K562 (cell line): ENCODE results near the gene ELF1. TPM values are rescaled to one million over a fixed set of nuclear protein-coding genes. Genes with fewer than 3 reads are reported as not detected.

ENCODE experiments used
- ARID2 ChIP-seq: fragments of 450-650 bp; IDR thresholded peaks from 2 replicates; pipeline ENCODE4 v1.6.1; 2017; ENCODE audit warnings: antibody characterized with exemption, mild to moderate bottlenecking
- BMI1 ChIP-seq: fragments of 150-350 bp; IDR thresholded peaks from 2 replicates; pipeline ENCODE4 v1.6.1; 2014; ENCODE audit warnings: low read length
- ETV5 ChIP-seq: sonication (generic); formaldehyde crosslinking; IDR thresholded peaks from 2 replicates; pipeline ENCODE4 v1.4.0; 2020; ENCODE audit warnings: low read depth, mild to moderate bottlenecking, missing genetic modification reagents
- GTF2A2 ChIP-seq: IDR thresholded peaks from 2 replicates; pipeline ENCODE4 v1.6.1; 2016; ENCODE audit warnings: mild to moderate bottlenecking, missing genetic modification characterization, missing compliant biosample characterization
- MAFF ChIP-seq: IDR thresholded peaks from 2 replicates; pipeline ENCODE4 v1.6.1; 2012; ENCODE audit warnings: low read length, improper control_type of control experiment
- MLLT1 ChIP-seq, 2 experiments: fragments of 450-650 bp; IDR thresholded peaks; 2 replicates each; pipeline ENCODE4 v1.6.1; 2016
- MLX ChIP-seq, 2 experiments: fragments of 450-650 bp in 1 of 2; sonication (generic) in 1 of 2; formaldehyde crosslinking; conservative IDR thresholded peaks; 2 replicates each; pipeline versions ENCODE4 v1.4.0 to v1.8.1; 2020 to 2022; ENCODE audit warnings: mild to moderate bottlenecking in 1 of 2, missing genetic modification reagents in 1 of 2
- NBN ChIP-seq: fragments of 450-650 bp; IDR thresholded peaks from 2 replicates; pipeline ENCODE4 v1.6.1; 2016; ENCODE audit warnings: low read depth, mild to moderate bottlenecking
- NFE2 ChIP-seq: IDR thresholded peaks from 2 replicates; pipeline ENCODE4 v1.6.1; 2014; ENCODE audit warnings: antibody characterized with exemption, low read depth
- PCBP1 ChIP-seq: fragments of 200-400 bp; formaldehyde crosslinking; IDR thresholded peaks from 2 replicates; pipeline ENCODE4 v1.6.1; 2018; ENCODE audit warnings: mild to moderate bottlenecking, low read depth, low read length; ENCODE audit not compliant: poor library complexity, severe bottlenecking
- PKNOX1 ChIP-seq: fragments of 450-650 bp; IDR thresholded peaks from 2 replicates; pipeline ENCODE4 v1.6.1; 2016
- POU5F1 ChIP-seq: fragments of 150-350 bp; IDR thresholded peaks from 2 replicates; pipeline ENCODE4 v1.6.1; 2014; ENCODE audit warnings: borderline replicate concordance, low read length, low read depth, mild to moderate bottlenecking; ENCODE audit not compliant: partially characterized antibody
- RBM25 ChIP-seq: fragments of 200-400 bp; formaldehyde crosslinking; IDR thresholded peaks from 2 replicates; pipeline ENCODE4 v1.6.1; 2018; ENCODE audit warnings: low read length, low read depth, moderate library complexity; ENCODE audit not compliant: severe bottlenecking
- RREB1 ChIP-seq: fragments of 250-450 bp; sonication (Bioruptor Pico); IDR thresholded peaks from 2 replicates; pipeline ENCODE4 v1.4.0; 2020
- SNIP1 ChIP-seq: fragments of 450-650 bp; IDR thresholded peaks from 2 replicates; pipeline ENCODE4 v1.7.1; 2017; ENCODE audit warnings: low read depth, mild to moderate bottlenecking
- SRSF7 ChIP-seq: fragments of 200-400 bp; formaldehyde crosslinking; optimal IDR thresholded peaks from 2 replicates; pipeline ENCODE3; 2017; ENCODE audit warnings: mild to moderate bottlenecking, low read depth, low read length
- ZNF12 ChIP-seq: sonication (generic); formaldehyde crosslinking; IDR thresholded peaks from 2 replicates; pipeline ENCODE4 v1.4.0; 2020; ENCODE audit warnings: mild to moderate bottlenecking, missing genetic modification reagents
- ZNF280B ChIP-seq: fragments of 250-450 bp; sonication (Bioruptor Pico); IDR thresholded peaks from 2 replicates; pipeline ENCODE4 v1.5.1; 2021; ENCODE audit warnings: mild to moderate bottlenecking
- ZNF436 ChIP-seq: fragments of 250-450, 450-650 bp; sonication (Bioruptor Pico); formaldehyde crosslinking; IDR thresholded peaks from 2 replicates; pipeline ENCODE4 v1.7.0; 2020; ENCODE audit warnings: mild to moderate bottlenecking
- polyA plus RNA-seq, 8 experiments: library from polyadenylated mRNA; depleted of rRNA in 4 of 8; stranded (reverse) in 5 of 8; unstranded in 3 of 8; fragments of >200 nt; fragmentation: Nextera tagmentation in 2 of 8; fragmentation: Illumina TruSeq in 1 of 8; extraction: Ambion mirVana in 2 of 8; extraction: Trizol in 1 of 8; gene quantifications; 2 replicates each; pipeline versions ENCODE4 v1.2.1 to v1.2.3, GENCODE V29; 2011 to 2014; ENCODE audit warnings: inconsistent platforms in 1 of 8, missing spikeins in 1 of 8
- total RNA-seq, 7 experiments: library from RNA; depleted of rRNA in 6 of 7; stranded (reverse); fragments of >200 nt in 6 of 7; fragmentation: Illumina TruSeq in 2 of 7; extraction: Trizol in 2 of 7; gene quantifications; 2 replicates each; pipeline versions ENCODE4 v1.2.1 to v1.2.3, GENCODE V29; 2011 to 2021; ENCODE audit warnings: low replicate concordance in 1 of 7

Gene ELF1
- total and polyA plus RNA-seq, 9 of the 15 experiments (the other 6 are each of a cell fraction or from before 2014, with no cell fraction given), result 24.7 to 54.4 (median 33.4) TPM

- TF ChIP-seq RREB1, result no peak
- TF ChIP-seq SRSF7, result no peak
- no peak for TF ChIP-seq BMI1
- no peak for TF ChIP-seq ZNF280B (CRISPR knock-in tag)
- no peak for TF ChIP-seq GTF2A2
- TF ChIP-seq ZNF12 (CRISPR knock-in tag), result no peak
- no peak for TF ChIP-seq SNIP1
- TF ChIP-seq MAFF, result peak; percentile 11; the same call in 1 of the 2 replicates
- no peak for TF ChIP-seq ZNF436 (CRISPR knock-in tag)
- TF ChIP-seq POU5F1, result no peak
- TF ChIP-seq NBN, result no peak
- TF ChIP-seq NFE2, result no peak
- TF ChIP-seq PCBP1, result no peak
- no peak for TF ChIP-seq ARID2
- no peak for TF ChIP-seq PKNOX1
- no peak for TF ChIP-seq MLX (CRISPR knock-in tag; conservative IDR thresholded peaks at IDR 0.05)
- peak; percentile 53 to 83; a peak in 3 of 4 replicates for TF ChIP-seq MLLT1 (IDR thresholded peaks at IDR 0.05)
- TF ChIP-seq RBM25, result no peak
- TF ChIP-seq ETV5 (CRISPR knock-in tag), result no peak
These were observed at the start of gene ELF1 (continued) for GRCh38 chr13:41019011-41019487.
